ENCODE results near the gene CLEC11A.

The CLEC11A gene

GRCh38 chr19:50711196-50711595 lies 12.0 kb upstream of the CLEC11A start:
- no peak overlapping the region for H2BK5ac ChIP-seq (ENCODE audit: low read depth, low read length, poor library complexity, severe bottlenecking)
- no peak overlapping the region for H2BK120ac ChIP-seq (ENCODE audit: low read depth, low read length)
- H3K23ac ChIP-seq (ENCODE audit: low read length in 2 of 2) = no peak overlapping the region
- peak overlapping the region; percentile 18 for H4K91ac ChIP-seq (ENCODE audit: low read length)
- no peak overlapping the region for H2AK5ac ChIP-seq (ENCODE audit: low read length, severe bottlenecking)
- no peaks in the 10 kb centered on the region for H3K36me3 ChIP-seq (ENCODE audit: control insufficient read depth in 1 of 2, insufficient read depth in 2 of 2, low read depth in 1 of 2, low read length in 2 of 2)
- no peak overlapping the region for H3K18ac ChIP-seq (ENCODE audit: low read depth in 1 of 2, low read length in 2 of 2)
- H3K9me3 ChIP-seq (ENCODE audit: control insufficient read depth, low read length) = no peaks in the 10 kb centered on the region
- H3K4me2 ChIP-seq (ENCODE audit: low read length, poor library complexity, severe bottlenecking) = no peak overlapping the region
- H2BK15ac ChIP-seq (ENCODE audit: low read depth, poor library complexity, severe bottlenecking) = no peak overlapping the region
- no peak for DNase-seq
- H3K79me1 ChIP-seq (replicated peaks; ENCODE audit: low read length, poor library complexity, severe bottlenecking) = no peaks in the 10 kb centered on the region
- no peak overlapping the region for H3K14ac ChIP-seq (ENCODE audit: low read length in 2 of 2)
- H3K27ac ChIP-seq (ENCODE audit: low read length, poor library complexity, severe bottlenecking) = no peak overlapping the region
- H2AFZ ChIP-seq (ENCODE audit: low read depth, low read length) = no peak overlapping the region
- no peaks in the 10 kb centered on the region for H3K4me1 ChIP-seq (ENCODE audit: control insufficient read depth, insufficient read depth, low read depth, low read length)
- no peak overlapping the region for H4K8ac ChIP-seq (ENCODE audit: low read length)
- H2BK12ac ChIP-seq (ENCODE audit: low read length in 2 of 2) = no peak overlapping the region
- peaks cover 0 to 9% of the 10 kb centered on the region in 2 experiments for H3K27me3 ChIP-seq (ENCODE audit: control insufficient read depth in 1 of 2, insufficient read depth in 1 of 2, low read length in 2 of 2)
- 77% methylated on average over 11 of the region's 11 CpGs for WGBS
- H3K4ac ChIP-seq (ENCODE audit: low read depth in 1 of 2, low read length in 2 of 2) = no peak overlapping the region
- H3K4me3 ChIP-seq (ENCODE audit: insufficient read depth in 1 of 2, low read depth in 1 of 2, low read length in 2 of 2) = no peak overlapping the region
- no peak overlapping the region for H3K9ac ChIP-seq (ENCODE audit: low read length)

GRCh38 chr19:50711805-50712204 lies 11.4 kb upstream of the CLEC11A start:
- Histone ChIP-seq H3K4me3 (ENCODE audit: insufficient read depth in 1 of 2, low read depth in 1 of 2, low read length in 2 of 2) (no peak overlapping the region), H2BK120ac (ENCODE audit: low read depth, low read length) (no peak overlapping the region), H2AFZ (ENCODE audit: low read depth, low read length) (no peak overlapping the region), H2BK12ac (ENCODE audit: low read length in 2 of 2) (no peak overlapping the region), H3K4me2 (ENCODE audit: low read length, poor library complexity, severe bottlenecking) (no peak overlapping the region), H4K8ac (ENCODE audit: low read length) (no peak overlapping the region), H3K79me1 (replicated peaks; ENCODE audit: low read length, poor library complexity, severe bottlenecking) (no peaks in the 10 kb centered on the region), H3K27ac (ENCODE audit: low read length, poor library complexity, severe bottlenecking) (no peak overlapping the region), H3K14ac (ENCODE audit: low read length in 2 of 2) (no peak overlapping the region), H3K18ac (ENCODE audit: low read depth in 1 of 2, low read length in 2 of 2) (no peak overlapping the region), H3K27me3 (ENCODE audit: control insufficient read depth in 1 of 2, insufficient read depth in 1 of 2, low read length in 2 of 2) (peaks cover 0 to 11% of the 10 kb centered on the region in 2 experiments), H2BK5ac (ENCODE audit: low read depth, low read length, poor library complexity, severe bottlenecking) (no peak overlapping the region), H4K91ac (ENCODE audit: low read length) (no peak overlapping the region), H3K4ac (ENCODE audit: low read depth in 1 of 2, low read length in 2 of 2) (no peak overlapping the region), H3K36me3 (ENCODE audit: control insufficient read depth in 1 of 2, insufficient read depth in 2 of 2, low read depth in 1 of 2, low read length in 2 of 2) (no peaks in the 10 kb centered on the region), H2AK5ac (ENCODE audit: low read length, severe bottlenecking) (no peak overlapping the region), H3K23ac (ENCODE audit: low read length in 2 of 2) (no peak overlapping the region), H3K4me1 (ENCODE audit: control insufficient read depth, insufficient read depth, low read depth, low read length) (no peaks in the 10 kb centered on the region), H3K9me3 (ENCODE audit: control insufficient read depth, low read length) (no peaks in the 10 kb centered on the region), H3K9ac (ENCODE audit: low read length) (no peak overlapping the region), H2BK15ac (ENCODE audit: low read depth, poor library complexity, severe bottlenecking) (no peak overlapping the region)
- 66% methylated on average over 9 of the region's 9 CpGs for WGBS
- no peak for DNase-seq

- no peak overlapping the region for H3K14ac ChIP-seq (ENCODE audit: low read length in 2 of 2)
- no peak overlapping the region for H2BK12ac ChIP-seq (ENCODE audit: low read length in 2 of 2)
- H3K36me3 ChIP-seq (ENCODE audit: control insufficient read depth in 1 of 2, insufficient read depth in 2 of 2, low read depth in 1 of 2, low read length in 2 of 2) = no peaks in the 10 kb centered on the region
- H2BK15ac ChIP-seq (ENCODE audit: low read depth, poor library complexity, severe bottlenecking) = no peak overlapping the region
- DNase-seq = no peak
- no peak overlapping the region for H2BK120ac ChIP-seq (ENCODE audit: low read depth, low read length)
- H4K91ac ChIP-seq (ENCODE audit: low read length) = no peak overlapping the region
- no peak overlapping the region for H2BK5ac ChIP-seq (ENCODE audit: low read depth, low read length, poor library complexity, severe bottlenecking)
- H3K23ac ChIP-seq (ENCODE audit: low read length in 2 of 2) = no peak overlapping the region
- no peak overlapping the region for H3K9ac ChIP-seq (ENCODE audit: low read length)
- H3K27me3 ChIP-seq (ENCODE audit: control insufficient read depth in 1 of 2, insufficient read depth in 1 of 2, low read length in 2 of 2) = peaks cover 0 to 20% of the 10 kb centered on the region in 2 experiments
- H2AK5ac ChIP-seq (ENCODE audit: low read length, severe bottlenecking) = no peak overlapping the region
- H3K4ac ChIP-seq (ENCODE audit: low read depth in 1 of 2, low read length in 2 of 2) = no peak overlapping the region
- no peak overlapping the region for H3K18ac ChIP-seq (ENCODE audit: low read depth in 1 of 2, low read length in 2 of 2)
- 82% methylated on average over 6 of the region's 6 CpGs for WGBS
- no peaks in the 10 kb centered on the region for H3K4me1 ChIP-seq (ENCODE audit: control insufficient read depth, insufficient read depth, low read depth, low read length)
- H3K79me1 ChIP-seq (replicated peaks; ENCODE audit: low read length, poor library complexity, severe bottlenecking) = no peaks in the 10 kb centered on the region
- no peak overlapping the region for H3K4me2 ChIP-seq (ENCODE audit: low read length, poor library complexity, severe bottlenecking)
- H4K8ac ChIP-seq (ENCODE audit: low read length) = no peak overlapping the region
- no peaks in the 10 kb centered on the region for H3K9me3 ChIP-seq (ENCODE audit: control insufficient read depth, low read length)
- no peak overlapping the region for H3K27ac ChIP-seq (ENCODE audit: low read length, poor library complexity, severe bottlenecking)
- H3K4me3 ChIP-seq (ENCODE audit: insufficient read depth in 1 of 2, low read depth in 1 of 2, low read length in 2 of 2) = no peak overlapping the region
- H2AFZ ChIP-seq (ENCODE audit: low read depth, low read length) = no peak overlapping the region
These were observed 10.3 kb upstream of the CLEC11A start for GRCh38 chr19:50712833-50713232.

- H2AFZ ChIP-seq (ENCODE audit: low read depth, low read length) = no peak overlapping the region
- no peak overlapping the region for H3K4me3 ChIP-seq (ENCODE audit: insufficient read depth in 1 of 2, low read depth in 1 of 2, low read length in 2 of 2)
- H3K9me3 ChIP-seq (ENCODE audit: control insufficient read depth, low read length) = no peaks in the 10 kb centered on the region
- peaks cover 0 to 21% of the 10 kb centered on the region in 2 experiments for H3K27me3 ChIP-seq (ENCODE audit: control insufficient read depth in 1 of 2, insufficient read depth in 1 of 2, low read length in 2 of 2)
- no peak overlapping the region for H3K9ac ChIP-seq (ENCODE audit: low read length)
- no peak overlapping the region for H3K23ac ChIP-seq (ENCODE audit: low read length in 2 of 2)
- H4K91ac ChIP-seq (ENCODE audit: low read length) = no peak overlapping the region
- no peak overlapping the region for H3K4me2 ChIP-seq (ENCODE audit: low read length, poor library complexity, severe bottlenecking)
- H2BK12ac ChIP-seq (ENCODE audit: low read length in 2 of 2) = no peak overlapping the region
- no peak overlapping the region for H4K8ac ChIP-seq (ENCODE audit: low read length)
- no peak overlapping the region for H2BK5ac ChIP-seq (ENCODE audit: low read depth, low read length, poor library complexity, severe bottlenecking)
- H3K36me3 ChIP-seq (ENCODE audit: control insufficient read depth in 1 of 2, insufficient read depth in 2 of 2, low read depth in 1 of 2, low read length in 2 of 2) = no peaks in the 10 kb centered on the region
- no peak overlapping the region for H3K14ac ChIP-seq (ENCODE audit: low read length in 2 of 2)
- H2BK120ac ChIP-seq (ENCODE audit: low read depth, low read length) = no peak overlapping the region
- no peak overlapping the region for H3K18ac ChIP-seq (ENCODE audit: low read depth in 1 of 2, low read length in 2 of 2)
- no peak overlapping the region for H2BK15ac ChIP-seq (ENCODE audit: low read depth, poor library complexity, severe bottlenecking)
- H3K79me1 ChIP-seq (replicated peaks; ENCODE audit: low read length, poor library complexity, severe bottlenecking) = no peaks in the 10 kb centered on the region
- no peak for DNase-seq
- 83% methylated on average over 22 of the region's 22 CpGs for WGBS
- H3K27ac ChIP-seq (ENCODE audit: low read length, poor library complexity, severe bottlenecking) = no peak overlapping the region
- no peaks in the 10 kb centered on the region for H3K4me1 ChIP-seq (ENCODE audit: control insufficient read depth, insufficient read depth, low read depth, low read length)
- H2AK5ac ChIP-seq (ENCODE audit: low read length, severe bottlenecking) = no peak overlapping the region
- H3K4ac ChIP-seq (ENCODE audit: low read depth in 1 of 2, low read length in 2 of 2) = no peak overlapping the region
These were observed 9.5 kb upstream of the CLEC11A start for GRCh38 chr19:50713556-50714236.
